ENCODE measurements around the gene RBM41. TPM values are rescaled to one million over a fixed set of nuclear protein-coding genes. Genes with fewer than 3 reads are reported as not detected.

The RBM41 gene
- total RNA-seq, result 5.7 TPM in 2 replicates

GRCh38 chrX:107118322-107119147 is at the start of gene RBM41:
Gene RBM41 (minus strand): TSS chrX:107118822. CDS start chrX:107118773, 49 bp downstream.

Other genes with a start within 250 kb of the RBM41 start
- 0.16 and 0.51 TPM in 2 replicates for gene RIPPLY1, start 215.5 kb downstream of the RBM41 start, total RNA-seq
- 2.0 and 9.3 TPM in 2 replicates for gene CLDN2, start 198.4 kb downstream of the RBM41 start, total RNA-seq
- 10.5 and 13.5 TPM in 2 replicates for gene MORC4, start 118.6 kb downstream of the RBM41 start, total RNA-seq
- 0.38 and 1.8 TPM in 2 replicates for gene NUP62CL, start 87.6 kb upstream of the RBM41 start, total RNA-seq
- not detected in 2 replicates for gene DNAAF6, start 87.8 kb upstream of the RBM41 start, total RNA-seq

All from mesangial cell (primary cell).